GM21737 (cell line): ENCODE measurements around the gene ENC1.

Experiments
- ATAC-seq: cut with Tn5 transposase; IDR thresholded peaks from one replicate; pipeline ENCODE4 v1.9.1; 2021; ENCODE audit warnings: mild to moderate bottlenecking, moderate library complexity; ENCODE audit not compliant: unreplicated experiment

Gene ENC1

GRCh38 chr5:74632947-74633356 lies 7.6 kb downstream of the ENC1 start:
- no peak for ATAC-seq

- peak; percentile 90 for ATAC-seq
These were observed 9.2 kb downstream of the ENC1 start for GRCh38 chr5:74631081-74631953.

DNA sequence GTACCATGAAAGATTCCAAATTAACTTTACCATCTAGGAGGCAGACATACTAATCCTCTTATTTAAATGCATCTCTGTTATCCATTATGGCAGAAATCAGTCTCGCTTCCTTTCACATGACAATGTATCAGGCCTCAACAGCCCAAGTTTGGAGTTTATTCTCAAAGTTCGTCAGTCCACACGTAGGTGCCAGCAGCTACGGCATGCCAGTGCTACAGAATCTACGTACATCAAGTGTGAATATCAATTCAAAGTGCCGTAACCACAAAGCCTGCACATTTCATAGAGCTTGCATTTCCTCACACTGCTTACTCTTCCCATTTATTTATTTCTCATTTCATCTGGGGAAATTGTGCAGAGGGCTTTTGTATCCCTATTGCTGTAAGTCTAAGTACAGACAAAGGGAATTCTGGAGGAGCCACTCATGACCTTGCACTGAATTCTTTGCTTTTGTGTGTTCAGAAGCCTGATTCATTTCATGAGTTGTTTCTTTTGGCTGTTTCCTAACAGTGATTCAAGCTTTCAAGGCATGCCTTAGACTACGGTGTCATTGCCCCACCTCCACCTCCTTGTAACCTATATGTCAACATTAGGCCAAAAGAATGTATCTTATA lies 10.0 kb downstream of the ENC1 start:
- no peak for ATAC-seq

DNA sequence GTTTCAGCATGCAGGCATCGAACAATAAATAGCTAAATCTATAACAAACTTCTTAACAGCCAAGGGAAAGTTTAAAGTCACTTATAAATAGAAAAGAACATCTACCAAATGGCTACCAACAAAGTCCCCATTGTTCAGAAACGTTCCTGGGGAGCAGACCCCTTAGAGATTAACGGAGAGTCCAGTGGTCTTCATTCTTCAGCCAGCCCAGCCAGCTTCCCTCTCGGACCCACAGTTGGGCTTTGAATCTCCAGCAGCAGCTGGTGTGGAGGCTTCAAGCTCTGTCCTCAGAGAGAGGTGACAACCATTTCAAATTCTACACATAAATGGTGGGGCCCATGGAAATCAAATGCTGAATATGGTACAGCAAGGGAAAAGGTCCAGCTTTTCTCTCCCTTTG lies 11.2 kb downstream of the ENC1 start:
- ATAC-seq, result no peak

DNA sequence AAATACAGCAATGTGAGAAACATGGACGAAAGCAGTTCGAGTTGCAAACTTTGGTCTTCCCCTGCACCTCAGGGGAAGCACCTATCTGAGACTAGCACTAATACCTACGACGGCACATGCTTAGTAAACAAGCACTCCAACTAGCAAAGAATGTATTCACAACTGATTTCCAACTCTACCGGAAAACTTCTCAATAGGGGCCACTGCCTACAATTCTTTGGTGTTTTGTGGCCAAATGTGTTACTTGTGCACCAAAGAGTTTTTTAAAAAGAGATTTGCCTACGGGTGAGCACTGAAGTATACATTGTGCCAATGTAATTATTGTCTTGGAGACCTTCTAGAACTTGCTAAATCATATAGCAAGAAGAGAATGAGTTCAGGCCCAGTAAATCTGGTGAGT lies 12.2 kb downstream of the ENC1 start:
- no peak for ATAC-seq

DNA sequence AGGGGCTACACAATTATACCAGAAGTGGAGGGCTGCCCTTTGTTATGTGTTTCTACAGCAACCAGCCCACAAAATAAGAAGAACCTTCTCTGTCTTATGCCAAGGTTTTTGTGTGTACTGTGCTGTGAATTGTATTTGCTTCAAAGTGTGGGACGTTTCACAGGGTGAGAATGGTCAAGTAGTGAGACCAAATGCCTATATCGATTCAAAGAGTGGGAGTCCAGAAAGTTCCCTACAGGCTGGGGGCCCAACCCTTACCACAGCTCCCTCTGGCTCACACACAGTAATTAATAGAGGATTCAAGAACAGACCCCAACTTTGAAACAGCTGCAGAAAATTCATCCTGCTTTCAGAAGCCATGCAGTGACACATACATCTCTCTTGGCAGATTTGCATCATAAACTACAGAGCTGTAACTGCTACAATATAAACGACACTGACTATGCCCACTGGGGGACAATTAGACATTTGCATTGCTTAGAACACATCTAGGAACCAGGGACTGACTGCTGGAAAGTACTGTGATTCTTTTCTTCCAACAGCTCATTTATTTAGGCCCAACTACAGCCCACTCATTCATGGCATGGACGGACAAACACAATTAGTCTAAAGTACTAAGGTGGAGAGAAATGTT lies 12.8 kb downstream of the ENC1 start:
- ATAC-seq, result no peak

- no peak for ATAC-seq
These were observed 13.9 kb downstream of the ENC1 start for GRCh38 chr5:74626386-74627222.

GRCh38 chr5:74625742-74626241 lies 14.7 kb downstream of the ENC1 start:
- no peak for ATAC-seq

DNA sequence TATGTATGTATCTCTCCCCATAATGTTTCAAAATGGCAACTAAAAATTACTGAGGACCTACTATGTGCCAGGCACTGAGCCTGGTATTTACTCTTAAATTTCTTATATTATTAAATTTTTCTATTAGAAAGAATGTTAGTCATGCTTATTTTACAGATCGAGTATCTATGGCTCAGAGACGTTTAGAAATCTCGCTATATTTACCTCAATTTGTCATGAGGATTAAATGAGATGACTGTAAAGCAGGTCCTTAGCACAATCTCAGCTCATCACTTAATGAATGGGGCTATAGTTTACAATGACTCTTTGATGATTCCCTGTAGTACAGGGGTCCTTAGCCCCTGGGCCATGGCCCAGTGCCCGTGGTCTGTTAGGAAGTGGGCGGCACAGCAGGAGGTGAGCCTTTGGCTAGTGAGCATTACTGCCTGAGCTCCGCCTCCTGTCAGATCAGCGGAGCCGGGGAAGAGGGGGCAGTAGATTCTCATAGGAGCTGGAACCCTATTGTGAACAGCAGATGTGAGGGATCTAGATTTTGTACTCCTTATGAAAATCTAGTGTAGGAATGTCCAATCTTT lies 15.5 kb downstream of the ENC1 start:
- no peak for ATAC-seq

DNA sequence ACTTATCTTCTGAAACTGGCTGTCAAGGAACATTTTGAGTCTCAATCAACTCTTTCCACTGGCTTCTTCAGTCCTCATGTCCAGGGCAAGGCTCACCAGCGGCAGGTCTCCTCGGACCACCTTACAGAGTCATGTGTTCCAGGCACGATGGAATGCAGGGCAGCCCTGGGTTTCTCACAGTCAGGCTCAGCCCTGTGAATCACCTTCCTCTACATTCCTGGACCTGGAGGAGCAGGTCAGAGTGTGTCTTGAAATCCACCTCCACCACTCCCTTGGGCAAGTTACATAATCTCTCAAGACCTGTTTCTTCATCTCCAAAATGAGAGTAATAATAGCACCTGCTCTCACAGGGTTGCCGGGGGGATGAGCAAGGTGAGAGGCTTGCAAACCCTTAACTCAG lies 16.0 kb downstream of the ENC1 start:
- ATAC-seq, result no peak

DNA sequence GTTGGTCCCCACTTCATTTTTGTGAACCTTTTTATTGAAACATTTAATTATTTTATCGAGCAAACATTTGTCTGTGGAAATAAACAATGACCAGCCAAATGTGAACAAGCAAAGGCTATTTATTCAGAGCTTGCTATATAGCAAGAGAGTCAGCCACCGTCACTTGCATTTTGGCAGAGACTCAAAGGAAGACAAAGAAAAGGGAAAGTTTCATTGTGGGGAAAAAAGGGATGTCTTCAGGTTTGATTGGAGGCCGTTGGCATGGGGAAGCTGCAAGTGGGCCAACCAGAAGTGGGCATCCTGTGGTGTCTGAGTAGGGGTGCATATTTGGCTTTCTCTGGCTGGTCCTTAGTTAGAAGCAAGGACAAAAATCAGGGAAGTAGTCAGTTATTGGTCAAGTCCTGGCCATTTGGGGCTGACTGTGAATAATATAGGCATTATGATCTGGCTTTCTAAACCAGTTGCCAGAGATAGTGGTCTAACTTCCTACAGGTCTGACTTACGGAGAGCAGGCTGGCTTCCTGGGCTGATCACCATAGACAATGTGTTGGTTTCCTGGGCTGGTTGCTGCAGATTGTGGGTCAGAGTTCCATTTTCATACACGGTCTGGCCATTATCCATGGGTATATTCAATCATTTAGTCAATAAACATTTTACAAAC lies 16.6 kb downstream of the ENC1 start:
- ATAC-seq, result no peak

DNA sequence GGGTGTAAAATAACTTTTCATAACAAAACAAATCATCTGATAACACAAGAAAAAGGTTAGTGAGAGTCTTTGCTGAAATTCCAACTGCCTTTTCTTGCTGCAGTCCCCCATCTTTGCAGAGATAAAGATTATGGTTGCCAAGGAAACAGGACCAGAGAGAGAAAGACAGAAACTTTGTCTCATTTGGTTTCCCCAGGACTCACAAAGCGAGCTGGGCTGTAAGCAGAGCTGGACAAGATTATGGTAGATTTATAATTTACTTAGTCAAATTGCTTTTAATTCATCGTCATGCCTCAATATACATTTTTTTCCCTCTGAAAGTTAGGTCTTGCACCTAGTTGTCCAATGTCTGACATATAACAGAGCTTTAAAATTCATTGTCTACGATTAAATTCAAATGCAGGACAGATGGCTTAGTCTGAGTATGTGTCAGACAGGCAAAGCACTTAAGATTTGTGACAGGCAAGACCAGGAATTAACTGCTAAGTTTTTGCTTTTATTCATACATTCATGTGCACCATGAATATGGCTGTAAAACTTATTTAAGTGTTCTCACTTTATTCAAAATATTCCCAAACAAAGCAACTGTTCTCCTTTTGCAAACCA lies 17.4 kb downstream of the ENC1 start:
- ATAC-seq, result no peak

GRCh38 chr5:74622122-74622521 lies 18.4 kb downstream of the ENC1 start:
- no peak for ATAC-seq

DNA sequence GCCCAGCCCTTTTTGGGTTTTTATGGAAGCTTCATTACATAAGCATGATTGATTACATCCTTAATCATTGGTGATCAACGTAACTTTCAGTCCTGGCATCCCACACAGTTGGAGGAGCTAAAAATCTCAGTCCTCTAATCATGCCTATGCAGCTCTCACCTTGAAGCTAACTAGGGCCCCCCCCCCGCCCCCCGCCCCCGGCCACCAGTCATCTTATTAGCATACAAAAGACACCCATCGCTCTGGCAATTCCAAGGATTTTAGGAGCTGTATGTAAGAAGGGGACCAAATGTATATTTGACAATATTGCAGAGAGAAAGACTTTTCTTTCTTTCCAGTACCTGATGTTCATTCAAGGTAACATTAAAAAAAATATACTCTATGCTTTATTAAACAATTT lies 19.0 kb downstream of the ENC1 start:
- ATAC-seq, result no peak

GRCh38 chr5:74619308-74619707 lies 21.2 kb downstream of the ENC1 start:
- ATAC-seq, result no peak

- no peak for ATAC-seq
These were observed 22.4 kb downstream of the ENC1 start for GRCh38 chr5:74618106-74618505.

DNA sequence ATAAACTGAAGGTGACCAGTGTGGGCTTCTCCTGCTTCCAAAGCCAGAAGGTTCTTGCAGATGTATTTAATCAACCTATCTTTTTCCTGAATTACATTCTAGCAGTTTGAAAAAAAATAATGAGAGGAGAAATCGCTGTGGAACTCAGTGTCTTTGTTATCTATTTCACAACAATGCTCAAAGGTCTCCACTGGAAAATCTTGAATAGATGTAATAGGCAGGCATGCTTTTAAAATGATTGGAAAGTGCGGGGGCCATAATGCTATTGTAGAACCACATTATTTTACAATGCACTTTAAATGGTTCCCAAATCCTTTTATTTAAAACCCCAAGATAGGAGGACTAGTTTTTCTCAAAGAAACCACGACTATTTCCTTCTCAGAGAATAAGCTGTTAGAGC lies 23.3 kb downstream of the ENC1 start:
- ATAC-seq, result no peak

DNA sequence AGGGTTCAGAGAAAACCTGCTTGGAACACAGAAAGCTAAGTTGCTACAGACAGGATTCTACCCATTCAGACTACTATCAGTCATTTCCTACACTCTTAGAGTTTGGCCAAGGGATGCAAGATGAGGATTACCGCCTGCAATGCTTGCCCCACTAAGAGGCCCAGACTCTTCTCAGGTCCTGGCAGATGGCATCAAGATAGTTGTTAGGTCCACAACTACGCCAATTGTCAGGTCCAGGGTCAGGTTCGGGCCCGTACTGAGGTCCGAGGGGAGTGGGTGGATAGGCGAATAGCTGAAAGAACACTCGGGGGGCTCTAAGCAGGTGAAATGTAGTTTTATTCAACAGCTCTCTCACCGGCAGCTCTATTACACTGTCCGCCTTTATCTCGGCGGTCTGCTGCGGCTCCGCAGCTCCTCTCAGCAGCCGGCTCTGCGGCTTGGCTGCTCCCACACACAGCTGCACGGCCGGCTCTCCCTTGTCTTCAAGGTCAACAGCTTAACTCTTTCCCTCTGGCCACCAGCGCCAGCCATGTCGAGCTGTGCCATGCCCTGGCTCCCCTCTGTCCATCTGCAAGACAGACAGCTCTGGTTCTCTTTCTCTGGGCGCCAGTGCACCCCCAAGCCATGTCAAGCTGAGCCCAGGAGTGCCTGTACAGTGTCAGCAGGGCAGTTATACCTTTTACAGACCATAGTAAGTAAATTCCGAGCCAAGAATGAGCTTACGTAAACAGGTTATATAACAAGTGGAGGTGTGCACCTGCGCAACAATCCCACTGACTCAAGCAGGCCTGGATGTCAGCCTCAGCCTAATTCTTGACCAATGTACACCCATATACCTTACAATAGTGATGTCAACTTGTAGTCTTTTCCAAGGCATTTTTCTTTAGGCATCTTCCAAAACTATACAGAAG lies 24.0 kb downstream of the ENC1 start:
- no peak for ATAC-seq

- ATAC-seq, result no peak
These were observed 27.2 kb downstream of the ENC1 start for GRCh38 chr5:74613283-74613682.
